Testis (tissue), 3 donors: ENCODE data around the gene SLC22A31. TPM values are rescaled to one million over a fixed set of nuclear protein-coding genes. Genes with fewer than 3 reads are reported as not detected.

ENCODE experiments used
- DNase-seq: peaks from one replicate; pipeline ENCODE4 v3.0.0-alpha.2; 2019
- H3K27ac ChIP-seq, 2 donors: fragments of 200-600 bp; sonication (generic); one replicate each; pipeline ENCODE4 v1.5.1; 2019
- H3K27me3 ChIP-seq: fragments of 200-600 bp; sonication (generic); one replicate; pipeline ENCODE4 v1.5.1; 2019
- H3K36me3 ChIP-seq: fragments of 200-600 bp; sonication (generic); one replicate; pipeline ENCODE4 v1.5.1; 2017; ENCODE audit warnings: low read depth; ENCODE audit errors: missing control alignments
- H3K4me1 ChIP-seq: fragments of 200-600 bp; sonication (generic); one replicate; pipeline ENCODE4 v1.5.1; 2019
- H3K4me3 ChIP-seq, 2 donors: fragments of 200-600 bp; sonication (generic); one replicate each; pipeline ENCODE4 v1.5.1; 2017 to 2019
- H3K9me3 ChIP-seq: fragments of 200-600 bp; sonication (generic); one replicate; pipeline ENCODE4 v1.5.1; 2017
- POLR2A ChIP-seq: fragments of 450-650 bp; IDR thresholded peaks from one replicate; pipeline ENCODE4 v1.6.1; 2017; ENCODE audit warnings: antibody characterized with exemption, mild to moderate bottlenecking, moderate library complexity
- WGBS, 2 donors: methylation state at CpG; one replicate each; pipeline ENCODE4 v1.1.5; 2018; 5-methylcytosine and 5-hydroxymethylcytosine counted together
- intact Hi-C: fragments of 100-400 bp; cut with DNase I; formaldehyde crosslinking; loops from one replicate; pipeline ENCODE4 v1.15.1; 2023; ENCODE audit warnings: low total_unique reads
- polyA plus RNA-seq: library from polyadenylated mRNA; stranded (reverse); fragments of 350-450 nt; fragmentation: Illumina TruSeq; extraction: RNeasy Lipid Tissue Mini Kit (QIAGEN cat#74804); gene quantifications from one replicate; pipeline ENCODE4 v1.2.3, GENCODE V29; 2014; ENCODE audit warnings: low read depth, low replicate concordance; ENCODE audit not compliant: insufficient read depth
- total RNA-seq, 2 donors: library from RNA; depleted of rRNA; stranded (reverse); fragments of >200 nt; gene quantifications; one replicate each; pipeline ENCODE4 v1.2.3, GENCODE V29; 2016
- TF ChIP-seq, protein P1 (sequence below), 3 experiments: fragments of 450-650 bp in 2 of 3; fragments of 200-600 bp in 1 of 3; sonication (generic) in 1 of 3; IDR thresholded peaks; one replicate each; pipeline ENCODE4 v1.5.1; 2016 to 2019; ENCODE audit warnings: antibody characterized with exemption in 3 of 3, mild to moderate bottlenecking in 2 of 3, moderate library complexity in 1 of 3

Gene SLC22A31
- total and polyA plus RNA-seq, 3 donors from 2014 or later = 3.9 to 8.2 (median 6.2) TPM

DNA sequence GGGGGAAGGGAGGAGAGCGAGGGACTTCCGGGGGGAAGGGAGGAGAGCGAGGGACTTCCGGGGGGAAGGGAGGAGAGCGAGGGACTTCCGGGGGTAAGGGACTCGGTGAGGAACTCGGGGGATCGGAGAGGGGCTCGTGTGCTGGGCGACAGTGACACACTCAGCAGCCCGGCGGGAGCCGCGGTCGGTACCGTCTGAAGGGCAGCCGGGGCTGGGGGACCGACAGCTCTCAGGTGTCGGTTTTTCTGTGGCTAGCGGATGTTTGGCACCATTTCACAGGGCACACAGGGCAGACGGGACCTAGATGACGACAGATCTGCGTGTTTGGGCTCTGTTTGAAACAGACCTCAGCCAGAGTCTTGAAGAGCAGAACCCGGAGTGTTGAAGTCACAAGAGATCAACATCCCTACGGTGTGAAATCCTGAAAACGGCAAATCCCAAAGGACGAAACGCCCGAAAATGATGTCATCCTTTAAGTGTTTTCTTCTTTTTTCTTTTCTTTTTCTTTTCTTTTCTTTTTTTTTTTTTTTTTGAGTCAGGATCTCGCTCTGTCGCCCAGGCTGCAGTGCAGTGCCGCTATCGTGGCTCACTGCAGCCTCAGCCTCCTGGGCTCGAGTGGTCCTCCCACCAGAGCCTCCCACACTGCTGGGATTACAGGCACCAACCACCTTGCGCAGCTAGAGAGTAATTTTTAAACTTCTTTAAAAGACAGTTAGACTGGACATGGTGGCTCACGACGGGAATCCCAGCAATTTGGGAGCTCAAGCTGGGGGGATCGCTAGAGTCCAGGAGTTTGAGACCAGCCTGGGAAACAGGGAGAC is 41.1 kb upstream of the SLC22A31 start:
- WGBS, 2 donors = 6 to 8% methylated on average over 23 to 38 of the region's 39 CpGs
- Histone ChIP-seq H3K36me3 (no peaks in the 10 kb centered on the region), H3K27me3 (no peaks in the 10 kb centered on the region), H3K9me3 (no peaks in the 10 kb centered on the region), H3K4me1 (peaks cover 4% of the 10 kb centered on the region), H3K4me3 (peak overlapping the region; percentile 61 to 83), H3K27ac (peak overlapping the region; percentile 86 to 91)
- intact Hi-C loops = no loop called here
- peak; percentile 75 for DNase-seq
- no peak for TF ChIP-seq POLR2A
- TF ChIP-seq, protein P1, sequence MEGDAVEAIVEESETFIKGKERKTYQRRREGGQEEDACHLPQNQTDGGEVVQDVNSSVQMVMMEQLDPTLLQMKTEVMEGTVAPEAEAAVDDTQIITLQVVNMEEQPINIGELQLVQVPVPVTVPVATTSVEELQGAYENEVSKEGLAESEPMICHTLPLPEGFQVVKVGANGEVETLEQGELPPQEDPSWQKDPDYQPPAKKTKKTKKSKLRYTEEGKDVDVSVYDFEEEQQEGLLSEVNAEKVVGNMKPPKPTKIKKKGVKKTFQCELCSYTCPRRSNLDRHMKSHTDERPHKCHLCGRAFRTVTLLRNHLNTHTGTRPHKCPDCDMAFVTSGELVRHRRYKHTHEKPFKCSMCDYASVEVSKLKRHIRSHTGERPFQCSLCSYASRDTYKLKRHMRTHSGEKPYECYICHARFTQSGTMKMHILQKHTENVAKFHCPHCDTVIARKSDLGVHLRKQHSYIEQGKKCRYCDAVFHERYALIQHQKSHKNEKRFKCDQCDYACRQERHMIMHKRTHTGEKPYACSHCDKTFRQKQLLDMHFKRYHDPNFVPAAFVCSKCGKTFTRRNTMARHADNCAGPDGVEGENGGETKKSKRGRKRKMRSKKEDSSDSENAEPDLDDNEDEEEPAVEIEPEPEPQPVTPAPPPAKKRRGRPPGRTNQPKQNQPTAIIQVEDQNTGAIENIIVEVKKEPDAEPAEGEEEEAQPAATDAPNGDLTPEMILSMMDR (IDR thresholded peaks at IDR 0.05) = no peak

DNA sequence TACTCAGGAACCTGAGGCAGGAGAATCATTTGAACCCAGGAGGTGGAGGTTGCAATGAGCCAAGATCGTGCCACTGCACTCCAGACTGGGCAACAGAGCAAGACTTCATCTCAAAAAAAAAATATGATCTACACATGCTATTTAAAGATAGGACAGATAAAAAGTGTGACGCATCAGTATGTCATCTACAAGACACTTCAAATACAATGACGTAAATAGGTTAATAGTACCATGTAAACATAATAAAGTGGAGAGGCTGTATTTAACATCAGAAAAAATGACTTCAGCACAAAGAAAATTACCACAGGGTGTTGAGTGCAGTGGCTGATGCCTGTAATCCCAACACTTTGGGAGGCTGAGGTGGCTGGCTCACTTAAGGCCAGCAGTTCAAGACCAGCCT is 37.4 kb upstream of the SLC22A31 start:
- Histone ChIP-seq H3K9me3 (no peaks in the 10 kb centered on the region), H3K4me3 (no peak overlapping the region), H3K27ac (no peak overlapping the region), H3K27me3 (no peaks in the 10 kb centered on the region), H3K4me1 (peaks cover 4% of the 10 kb centered on the region), H3K36me3 (no peaks in the 10 kb centered on the region)
- WGBS, 2 donors = 88 to 94% methylated on average over 3 of the region's 3 CpGs
- intact Hi-C loops = no loop called here
- no peak for DNase-seq
- no peak for TF ChIP-seq POLR2A
- TF ChIP-seq, protein P1 (IDR thresholded peaks at IDR 0.05) = no peak

DNA sequence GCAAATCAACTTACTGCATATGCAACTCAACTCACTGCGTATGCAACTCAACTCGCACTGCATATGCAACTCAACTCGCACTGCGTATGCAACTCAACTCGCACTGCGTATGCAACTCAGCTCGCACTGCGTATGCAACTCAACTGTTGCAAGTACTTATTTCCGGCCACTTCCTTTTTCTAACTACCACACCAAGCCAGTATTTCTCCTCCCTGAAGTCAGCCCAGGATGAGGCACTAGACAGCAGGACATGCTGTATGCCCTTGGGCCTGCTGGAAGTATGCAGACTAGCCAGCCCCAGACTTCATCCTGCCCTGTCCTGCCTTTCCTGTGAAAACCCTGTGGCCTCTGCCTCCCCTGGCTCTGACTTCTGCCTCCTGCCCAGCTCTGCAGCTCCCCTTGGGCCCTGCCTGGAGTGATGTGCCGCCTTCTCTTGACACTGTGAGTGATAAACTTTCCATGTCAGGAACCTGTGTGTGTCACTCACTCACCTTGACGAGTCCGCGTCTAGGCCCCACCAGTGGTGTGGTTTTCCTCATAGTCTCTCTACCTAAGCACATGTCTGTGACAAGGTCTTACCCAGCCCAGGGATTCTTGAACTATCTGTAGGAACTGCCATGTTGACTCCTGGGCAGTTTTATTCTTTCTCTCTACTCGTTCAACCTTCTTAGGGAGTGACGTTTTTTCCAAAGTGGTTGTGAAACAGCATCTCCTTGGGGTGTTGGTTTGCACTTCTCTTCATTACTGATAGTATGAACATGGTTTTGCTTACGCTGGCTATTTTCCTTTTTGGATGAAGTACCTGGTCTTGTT is 33.5 kb upstream of the SLC22A31 start:
- TF ChIP-seq POLR2A = no peak
- TF ChIP-seq, protein P1 (IDR thresholded peaks at IDR 0.05) = no peak
- 95 to 96% methylated on average over 16 of the region's 16 CpGs for WGBS, 2 donors
- H3K27ac ChIP-seq = no peak overlapping the region
- no peaks in the 10 kb centered on the region for H3K27me3 ChIP-seq
- H3K4me3 ChIP-seq = no peak overlapping the region
- no peaks in the 10 kb centered on the region for H3K36me3 ChIP-seq
- DNase-seq = no peak
- no peaks in the 10 kb centered on the region for H3K4me1 ChIP-seq
- H3K9me3 ChIP-seq = no peaks in the 10 kb centered on the region
- intact Hi-C loops = no loop called here

DNA sequence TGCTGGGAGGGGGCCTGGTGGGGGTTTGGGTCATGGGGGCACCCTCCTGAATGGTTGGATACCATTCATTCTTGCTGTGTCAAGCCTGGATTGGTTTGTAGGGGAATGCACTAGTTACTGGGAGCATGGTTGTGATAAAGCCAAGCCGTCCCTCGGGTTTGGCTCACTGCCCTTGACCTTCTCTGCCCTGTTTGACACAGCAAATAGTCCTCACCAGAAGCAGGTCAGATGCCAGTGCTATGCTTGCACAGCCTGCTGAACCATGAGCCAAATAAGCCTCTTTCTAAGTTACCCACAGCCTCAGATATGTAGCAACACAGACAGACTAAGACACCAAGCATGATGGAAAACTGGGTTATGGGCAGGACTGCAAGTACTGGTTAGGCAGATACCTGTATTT is 31.8 kb upstream of the SLC22A31 start:
- Histone ChIP-seq H3K4me1 (no peaks in the 10 kb centered on the region), H3K36me3 (no peaks in the 10 kb centered on the region), H3K9me3 (no peaks in the 10 kb centered on the region), H3K4me3 (no peak overlapping the region), H3K27me3 (no peaks in the 10 kb centered on the region), H3K27ac (no peak overlapping the region)
- no peak for TF ChIP-seq POLR2A
- TF ChIP-seq, protein P1 (IDR thresholded peaks at IDR 0.05) = no peak
- intact Hi-C loops = no loop called here
- DNase-seq = no peak
- WGBS, 2 donors = 76 to 86% methylated on average over 2 of the region's 2 CpGs
